ENCODE results near the gene SURF6. TPM values are rescaled to one million over a fixed set of nuclear protein-coding genes. Genes with fewer than 3 reads are reported as not detected.

SURF6 gene
- total and polyA plus RNA-seq, 2 experiments from 2014 or later, result 17.6 to 27.6 TPM

GRCh38 chr9:133304477-133305377, 31.3 kb downstream of the SURF6 start:
- Mint-ChIP-seq H3K4me1 (no peaks in the 10 kb centered on the region), H3K36me3 (ENCODE audit: low read depth) (peaks cover 6% of the 10 kb centered on the region), H3K27ac (no peak overlapping the region), H3K4me3 (no peak overlapping the region), H3K27me3 (ENCODE audit: insufficient read depth, low read depth, poor library complexity) (no peaks in the 10 kb centered on the region), H3K9me3 (peaks cover 7% of the 10 kb centered on the region)
- Histone ChIP-seq H3K27ac (ENCODE audit: low read depth) (no peak overlapping the region), H2AFZ (no peak overlapping the region), H4K20me1 (replicated peaks; ENCODE audit: insufficient read depth) (no peaks in the 10 kb centered on the region), H3K9me2 (ENCODE audit: insufficient read depth) (no peaks in the 10 kb centered on the region), H3K4me3 (no peak overlapping the region), H3K79me2 (replicated peaks; ENCODE audit: insufficient read depth) (no peaks in the 10 kb centered on the region), H3K4me1 (ENCODE audit: insufficient read depth) (no peaks in the 10 kb centered on the region), H3K36me3 (ENCODE audit: insufficient read depth) (no peaks in the 10 kb centered on the region), H3K27me3 (ENCODE audit: insufficient read depth) (no peaks in the 10 kb centered on the region), H3F3A (replicated peaks; ENCODE audit: low read depth) (no peaks in the 10 kb centered on the region), H3K4me2 (no peak overlapping the region)
- ATAC-seq (no peak), DNase-seq (ENCODE audit: low spot score) (no peak)
- TF ChIP-seq ZNF331 (CRISPR knock-in tag; IDR thresholded peaks at IDR 0.05; ENCODE audit: low read depth) (no peak), EZH2phosphoT487 (IDR thresholded peaks at IDR 0.05; ENCODE audit: unreplicated experiment) (no peak), CTCF (conservative IDR thresholded peaks at IDR 0.05; ENCODE audit: low read depth in 2 of 2) (no peak), ZNF114 (CRISPR knock-in tag; IDR thresholded peaks at IDR 0.05) (no peak), NANOG (IDR thresholded peaks at IDR 0.05; ENCODE audit: borderline replicate concordance) (no peak), STAT1 (IDR thresholded peaks at IDR 0.05; ENCODE audit: unreplicated experiment) (no peak), POLR2AphosphoS5 (IDR thresholded peaks at IDR 0.05; ENCODE audit: low read depth) (no peak), REST (IDR thresholded peaks at IDR 0.05; ENCODE audit: unreplicated experiment) (no peak), EZH2 (IDR thresholded peaks at IDR 0.05; ENCODE audit: low read depth, unreplicated experiment) (no peak), JUNB (IDR thresholded peaks at IDR 0.05; ENCODE audit: unreplicated experiment) (no peak), CREB1 (CRISPR knock-in tag; IDR thresholded peaks at IDR 0.05; ENCODE audit: low read depth) (no peak), ZNF462 (CRISPR knock-in tag; IDR thresholded peaks at IDR 0.05) (no peak), ETS1 (IDR thresholded peaks at IDR 0.05) (no peak)
